ENCODE results near the gene METTL6.
"Not testable (repeated sequence)": the region's sequence is repeated elsewhere in the genome, so short reads cannot be mapped to it uniquely, and the experiment has no call there.

METTL6 gene

DNA sequence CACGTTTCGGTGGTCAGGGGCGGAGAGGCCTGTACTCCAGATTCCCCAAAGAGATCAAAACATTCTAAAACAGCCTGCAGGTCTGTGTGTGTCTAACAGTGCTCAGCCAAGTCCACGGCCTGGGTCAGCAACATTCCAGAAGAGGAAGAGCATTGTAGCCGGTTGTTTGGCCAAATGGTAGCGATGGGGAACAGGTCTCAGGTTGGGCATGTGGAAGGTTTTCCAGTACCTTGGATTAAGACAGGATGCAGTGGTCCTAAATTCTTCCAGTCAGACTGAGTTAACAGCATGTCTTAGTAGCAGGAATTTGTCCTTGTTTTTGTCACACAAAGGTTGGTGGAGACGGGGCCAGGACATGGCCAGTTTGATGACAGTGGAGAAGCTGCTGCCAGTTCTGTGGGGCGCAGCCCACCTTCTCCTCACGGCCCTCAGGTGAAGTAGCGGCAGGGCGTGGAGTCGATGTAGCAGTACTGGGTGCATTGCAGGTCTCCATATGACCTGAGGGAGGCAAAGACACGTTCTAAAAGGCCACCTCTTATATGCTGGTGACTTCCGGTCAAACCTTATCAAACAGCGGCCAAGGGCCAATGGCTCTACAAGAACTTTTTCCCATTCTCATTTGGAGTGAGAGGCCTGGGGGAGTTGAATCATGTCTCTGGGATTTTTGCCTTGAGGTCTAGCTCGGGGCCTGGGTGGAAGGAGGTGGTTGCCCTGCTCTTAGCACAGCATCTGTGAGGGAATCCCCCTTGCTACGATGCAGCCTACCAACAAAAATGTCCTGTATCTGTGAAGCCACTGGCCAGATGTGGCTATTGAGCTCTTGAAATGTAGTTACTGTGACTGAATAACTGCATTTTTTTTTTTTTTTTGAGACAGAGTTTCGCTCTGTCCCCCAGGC lies 24.1 kb upstream of the METTL6 start:
- no peak for DNase-seq (ENCODE audit: low spot score)

DNA sequence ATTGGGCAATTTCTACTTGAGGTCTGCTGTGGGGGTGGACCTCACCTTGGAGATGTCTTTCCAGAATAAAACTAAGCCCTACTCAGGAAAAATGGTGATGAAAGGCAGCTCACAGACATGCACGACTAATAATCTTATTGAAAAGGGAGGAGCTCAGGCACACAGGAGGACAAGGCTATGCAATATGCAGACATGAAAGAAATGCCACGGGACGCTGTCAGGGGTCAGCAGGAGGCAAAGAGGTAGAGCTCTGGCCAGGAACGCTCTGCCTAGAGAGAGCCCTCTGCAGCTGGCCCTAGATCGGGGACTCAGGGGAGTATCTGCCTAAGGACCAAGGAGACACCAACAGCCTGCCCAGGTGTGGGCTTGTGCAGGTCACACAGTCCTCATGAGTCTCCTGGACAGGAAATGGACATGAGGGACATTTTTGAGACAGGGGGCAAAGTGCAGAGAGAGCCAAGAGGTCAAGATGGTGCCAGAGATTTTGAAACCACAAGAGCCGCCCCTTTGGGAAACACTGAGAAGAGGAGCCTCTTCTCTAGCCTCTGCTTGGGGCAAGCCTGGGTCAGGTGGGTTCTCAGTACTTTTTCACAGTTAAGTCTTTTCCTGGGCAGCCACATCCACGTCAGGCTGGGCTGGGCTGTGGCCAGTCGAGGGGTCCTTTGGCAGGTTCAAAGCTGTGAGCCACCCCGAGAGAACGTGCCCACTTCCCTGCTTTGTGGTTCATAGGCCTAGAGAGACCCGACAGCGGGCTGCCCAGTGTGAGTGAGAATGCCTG lies 23.3 kb upstream of the METTL6 start:
- no peak for DNase-seq (ENCODE audit: low spot score)

DNA sequence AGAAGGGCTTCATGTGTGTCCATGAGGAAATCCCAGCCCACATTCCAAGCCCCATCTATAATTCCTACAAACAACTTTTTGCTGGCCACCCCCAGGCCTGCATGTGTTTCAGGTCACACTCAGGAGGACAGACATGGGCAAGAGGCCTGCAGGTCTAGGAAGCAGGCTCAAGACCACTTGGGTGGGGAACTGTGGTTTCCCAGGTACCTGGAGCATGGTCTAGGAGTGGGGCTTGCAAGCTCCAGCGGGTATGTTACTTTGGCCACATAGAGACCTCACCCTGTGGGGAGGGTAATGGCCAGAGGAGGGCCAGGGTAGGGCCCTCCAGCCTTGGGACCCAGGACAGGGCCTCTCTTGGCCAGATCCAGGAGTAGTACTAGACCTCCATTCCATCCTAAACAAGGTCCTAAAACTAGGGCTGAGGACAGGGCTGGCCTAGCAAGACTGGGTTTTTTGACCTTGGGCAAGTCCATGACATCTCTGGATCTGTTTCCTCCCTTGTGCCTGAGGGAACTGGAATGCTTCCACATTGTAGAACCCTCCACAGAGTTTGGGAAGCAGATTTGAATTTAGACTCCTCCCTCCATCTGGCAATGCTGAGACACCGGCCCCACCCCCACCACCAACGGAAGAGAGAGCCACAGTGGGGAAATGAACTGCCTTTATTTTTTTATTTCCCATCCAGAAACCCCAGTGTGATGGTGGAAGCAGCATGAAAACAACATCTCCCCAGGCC lies 22.3 kb upstream of the METTL6 start:
- no peak for DNase-seq (ENCODE audit: low spot score)

DNA sequence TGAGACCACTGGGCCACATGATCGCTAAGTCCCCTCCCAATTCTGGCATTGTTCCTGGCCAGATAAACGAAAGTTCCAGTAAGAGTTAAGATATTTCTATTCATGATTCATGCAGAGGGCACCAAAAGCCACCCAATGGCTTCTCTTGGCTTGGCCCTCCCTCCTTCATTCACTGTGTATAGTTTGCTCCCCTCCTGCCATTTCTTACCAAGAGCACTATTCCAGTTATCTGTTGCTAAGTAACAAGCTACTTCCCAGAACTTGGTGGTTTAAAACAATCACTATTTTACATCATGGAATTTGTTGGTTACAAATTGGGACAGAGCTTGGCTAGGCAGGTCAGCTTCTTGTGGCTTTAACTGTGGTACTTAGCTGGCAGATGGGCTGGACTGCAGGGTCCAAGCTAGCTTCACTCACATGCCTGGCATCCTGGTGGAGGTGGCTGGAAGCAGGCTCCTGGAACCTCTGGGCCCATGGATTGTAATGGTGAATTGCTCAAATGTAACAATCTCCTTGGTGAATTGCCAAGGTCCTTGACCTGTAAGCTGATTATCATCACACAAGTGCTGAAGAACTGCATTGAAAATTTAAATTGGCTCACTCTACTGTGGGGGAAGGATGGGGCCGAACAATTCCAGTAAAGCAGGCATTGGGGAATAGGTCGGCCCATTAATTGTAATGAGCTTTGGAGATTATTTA lies 16.6 kb upstream of the METTL6 start:
- no peak for DNase-seq (ENCODE audit: low spot score)

DNA sequence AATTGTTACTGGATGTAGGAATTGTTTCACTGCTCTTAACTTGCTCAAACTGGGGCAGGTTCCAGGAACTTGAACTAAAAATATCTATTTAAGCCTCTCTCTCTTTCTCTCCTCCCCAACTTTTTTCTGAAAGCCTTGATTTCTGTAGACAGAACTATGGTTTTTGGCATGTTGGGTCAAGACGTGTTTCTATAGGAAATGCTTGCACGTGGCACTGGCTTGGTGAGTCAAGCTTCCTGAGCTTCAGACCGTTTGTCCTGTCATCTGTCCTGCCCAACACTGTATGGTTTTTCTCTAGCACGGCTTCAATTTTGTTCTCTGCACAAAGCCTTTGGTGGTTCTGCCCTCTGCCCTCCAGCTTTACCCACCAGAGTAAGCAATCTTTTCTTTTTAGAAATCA lies 13.5 kb upstream of the METTL6 start:
- no peak for DNase-seq (ENCODE audit: low spot score)

DNA sequence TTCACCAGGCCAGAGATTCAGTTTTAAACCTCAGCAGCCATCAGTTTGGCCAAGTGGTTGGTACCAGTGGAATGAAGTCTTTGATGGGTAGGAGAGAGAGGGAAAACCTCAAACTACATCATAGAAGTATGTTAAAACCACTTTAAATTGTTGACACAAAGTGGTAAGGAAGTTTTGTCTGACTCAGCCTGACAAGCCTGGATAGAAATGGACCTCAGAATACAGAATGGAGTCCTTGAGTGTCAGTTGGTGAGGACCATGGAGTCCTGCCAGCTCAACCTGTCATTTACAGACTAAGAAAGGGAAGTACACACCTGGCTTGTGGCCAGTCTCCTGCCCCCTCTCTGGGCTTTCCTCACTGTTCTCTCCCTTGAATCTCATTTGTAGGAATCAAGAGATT lies 12.1 kb upstream of the METTL6 start:
- no peak for DNase-seq (ENCODE audit: low spot score)

DNA sequence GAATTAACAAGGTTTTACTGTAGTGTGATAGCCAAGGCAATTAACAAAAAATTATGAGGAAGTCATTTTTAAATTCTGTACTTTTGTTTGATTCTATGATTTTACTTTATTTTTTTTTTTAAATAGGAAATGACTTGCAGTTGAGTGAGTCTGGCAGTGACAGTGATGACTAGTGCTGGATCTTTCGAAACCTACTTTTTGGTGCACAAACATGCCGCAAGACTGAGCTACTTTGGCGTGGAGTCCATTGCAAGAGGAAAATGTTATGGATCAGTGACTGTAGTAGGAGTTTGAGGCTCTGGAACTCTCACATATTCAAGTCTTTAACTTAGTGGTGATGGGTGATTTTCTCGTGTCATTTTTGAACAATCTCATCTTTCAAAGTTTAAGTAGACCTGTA lies 11.6 kb upstream of the METTL6 start:
- no peak for DNase-seq (ENCODE audit: low spot score)

DNA sequence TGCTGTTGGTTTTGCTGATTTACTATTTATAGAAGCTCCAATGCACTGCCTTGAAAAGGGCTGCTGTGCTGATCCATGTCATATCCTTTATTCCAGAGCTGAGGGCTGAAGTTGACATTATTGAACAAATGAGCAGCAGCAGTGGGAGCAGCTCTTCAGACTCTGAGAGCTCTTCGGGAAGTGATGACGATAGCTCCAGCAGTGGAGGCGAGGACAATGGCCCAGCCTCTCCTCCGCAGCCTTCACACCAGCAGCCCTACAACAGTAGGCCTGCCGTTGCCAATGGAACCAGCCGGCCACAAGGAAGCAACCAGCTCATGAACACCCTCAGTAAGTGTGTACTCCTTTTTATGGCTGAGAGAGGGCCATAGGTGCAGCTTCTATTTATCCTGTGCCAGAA lies 8.9 kb upstream of the METTL6 start:
- DNase-seq (ENCODE audit: low spot score) = no peak

DNA sequence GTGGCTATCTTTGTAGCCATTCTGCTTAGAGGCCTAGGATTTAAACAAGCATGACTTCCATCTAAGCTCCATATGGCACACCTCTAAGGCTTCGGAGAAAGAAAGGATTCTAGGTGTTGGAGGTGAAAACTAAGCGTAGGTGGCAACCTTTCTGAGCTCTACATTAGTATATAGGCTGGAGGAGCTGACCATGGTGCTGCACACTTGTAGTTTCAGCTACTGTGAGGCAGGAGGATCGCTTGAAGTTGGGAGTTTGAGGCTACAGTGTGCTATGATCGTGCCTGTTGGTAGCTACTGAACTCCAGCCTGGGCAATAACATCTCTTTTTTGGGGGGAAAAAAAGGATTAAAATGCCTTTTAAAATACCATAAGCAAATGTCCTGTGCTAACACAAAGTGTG lies 7.4 kb upstream of the METTL6 start:
- no peak for DNase-seq (ENCODE audit: low spot score)

DNA sequence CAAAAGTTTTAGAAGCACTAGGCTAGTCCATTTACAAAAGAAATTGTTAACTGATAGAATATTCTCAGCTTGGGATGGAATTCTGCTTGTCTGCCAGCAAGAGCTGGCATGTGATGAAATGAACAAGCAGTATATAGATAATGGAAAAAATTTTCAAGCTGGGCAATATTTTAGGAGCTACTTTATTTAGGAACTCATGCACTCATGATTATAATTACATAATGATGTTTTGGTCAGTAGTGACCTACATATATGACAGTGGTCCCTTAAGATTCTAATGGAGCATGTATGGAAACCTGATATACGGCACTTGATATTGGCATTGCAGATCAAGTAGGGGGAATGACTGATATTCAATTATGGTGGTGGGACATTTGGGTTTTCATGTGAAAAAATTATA lies 6.2 kb upstream of the METTL6 start:
- DNase-seq (ENCODE audit: low spot score) = no peak

DNA sequence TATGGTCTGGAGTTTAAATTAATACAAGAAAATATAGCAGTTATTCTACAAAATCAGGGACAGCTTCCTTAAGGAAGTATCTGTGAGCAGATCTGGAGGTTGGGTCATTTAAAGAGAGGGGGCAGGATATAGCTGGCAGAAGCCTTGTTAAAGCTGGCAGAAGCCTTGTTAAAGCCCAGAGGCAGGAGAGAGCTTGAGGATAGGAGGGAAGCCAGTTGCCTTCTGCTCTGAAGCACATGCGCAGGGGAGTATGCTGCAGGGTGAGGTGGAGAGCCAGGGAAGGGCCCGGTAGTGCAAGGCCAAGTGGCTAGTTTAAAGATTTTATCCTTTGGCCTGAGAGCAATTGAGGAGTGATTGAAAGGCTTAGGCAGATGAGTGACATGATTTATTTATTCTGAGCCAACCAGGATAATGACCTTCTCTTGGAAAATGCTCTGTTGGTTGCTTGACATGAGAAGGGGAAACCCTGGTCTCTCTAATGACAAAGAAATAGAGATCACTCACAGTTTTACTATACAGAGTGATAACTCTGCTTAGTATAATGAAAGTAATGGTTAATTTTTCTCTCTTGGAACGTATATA lies 4.0 kb upstream of the METTL6 start:
- DNase-seq (ENCODE audit: low spot score) = no peak

DNA sequence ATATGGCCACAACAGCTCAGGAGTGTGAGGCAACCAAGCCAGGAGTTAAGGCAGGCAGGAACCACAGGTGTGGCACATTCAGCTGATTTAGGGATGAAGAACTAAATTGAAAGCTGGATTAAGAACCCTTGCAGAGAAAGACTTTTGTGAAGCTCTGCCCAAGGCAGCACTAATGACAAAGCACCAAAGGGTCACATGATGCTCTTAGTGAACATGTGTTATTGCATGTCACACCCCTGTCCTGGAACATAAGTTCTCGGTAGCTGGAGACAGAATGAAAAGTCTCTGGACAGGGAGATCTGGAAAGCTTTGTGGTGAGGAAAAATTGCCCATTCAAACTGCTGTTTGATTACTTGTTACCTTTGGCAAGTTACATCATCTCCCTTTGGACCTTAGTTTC lies 3.3 kb upstream of the METTL6 start:
- no peak for DNase-seq (ENCODE audit: low spot score)

DNA sequence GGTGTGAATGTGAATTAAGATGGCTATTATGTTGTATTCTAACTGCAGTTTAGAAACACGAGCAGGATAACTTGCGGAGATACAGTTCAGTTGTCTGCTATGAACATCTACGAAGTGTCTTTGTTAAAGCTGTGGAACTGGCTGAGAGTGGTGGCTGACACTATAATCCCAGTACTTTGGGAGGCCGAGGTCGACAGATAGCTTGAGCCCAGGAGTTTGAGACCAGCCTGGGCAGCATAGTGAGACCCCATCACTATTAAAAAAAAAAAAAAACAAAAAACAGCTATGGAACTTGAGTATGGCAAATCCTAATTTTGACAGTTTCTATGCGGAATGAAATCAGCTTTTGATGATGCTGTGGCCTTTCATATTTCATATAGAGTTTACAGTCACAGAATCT lies 1.7 kb upstream of the METTL6 start:
- no peak for DNase-seq (ENCODE audit: low spot score)

DNA sequence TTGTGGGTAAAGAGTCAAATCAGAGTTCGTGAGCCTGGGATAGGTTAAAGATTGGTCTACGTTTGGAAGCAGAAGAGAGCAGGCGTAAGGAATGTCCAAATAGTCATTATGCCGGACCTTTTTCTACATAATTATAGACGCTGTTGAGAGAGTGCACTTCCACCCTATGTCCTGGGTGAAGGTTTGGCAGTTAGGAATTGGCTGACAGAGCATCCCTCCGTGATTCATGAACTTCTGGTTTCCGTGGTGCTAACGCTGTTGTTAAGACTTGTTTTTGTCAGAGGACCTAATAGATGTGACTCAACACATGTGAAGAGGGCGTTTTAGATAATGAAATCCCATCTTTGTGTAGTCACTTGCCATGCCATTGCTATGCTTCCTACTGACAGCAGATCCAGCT lies 1.2 kb upstream of the METTL6 start:
- peak; percentile 64 for DNase-seq (ENCODE audit: low spot score)

DNA sequence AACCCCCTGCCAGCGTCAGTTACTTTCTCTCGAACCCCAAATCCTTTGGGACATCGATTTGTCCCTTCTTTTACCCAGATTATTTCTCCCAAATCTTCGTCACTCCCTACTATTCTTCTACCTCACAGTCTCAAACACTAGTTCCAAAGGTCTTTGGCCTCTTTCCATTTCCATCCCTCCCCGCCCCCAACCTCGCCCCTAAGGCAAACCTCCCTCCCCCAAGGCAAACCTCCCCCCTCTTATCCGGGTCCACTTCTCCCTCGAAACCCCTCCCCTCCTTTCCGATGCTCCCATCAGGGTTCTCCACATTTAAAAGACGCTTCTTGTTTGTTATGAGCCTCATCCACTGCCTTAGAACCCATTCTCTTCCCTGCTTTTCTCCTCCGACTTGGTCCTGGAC lies 637 bp upstream of the METTL6 start:
- no peak for DNase-seq (ENCODE audit: low spot score)

DNA sequence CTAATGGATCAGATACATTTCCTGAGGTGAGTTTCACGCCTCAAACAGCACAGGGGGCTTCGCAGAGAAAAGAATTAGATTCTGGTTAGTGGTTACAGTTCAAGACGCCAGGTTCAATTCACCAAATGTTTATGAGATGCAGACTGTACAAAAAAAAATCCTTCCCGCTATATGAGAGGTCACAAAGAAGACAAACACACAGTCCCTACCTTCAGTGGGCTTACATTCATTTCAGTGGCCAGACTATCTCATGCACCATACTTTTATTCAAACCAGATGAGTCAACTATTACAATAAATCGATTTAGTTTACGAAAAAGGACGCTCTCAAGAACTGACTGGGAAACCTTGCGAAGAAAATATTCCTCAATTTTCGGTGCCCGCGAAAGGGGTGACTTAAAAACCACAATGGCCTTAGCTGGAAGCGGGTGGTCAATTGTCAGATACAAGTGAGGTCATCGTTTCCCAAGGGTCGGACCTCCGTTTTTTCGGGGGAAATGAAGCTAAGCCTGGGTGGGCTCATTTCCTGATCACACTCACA lies 695 bp downstream of the METTL6 start:
- DNase-seq (ENCODE audit: low spot score) = no peak

DNA sequence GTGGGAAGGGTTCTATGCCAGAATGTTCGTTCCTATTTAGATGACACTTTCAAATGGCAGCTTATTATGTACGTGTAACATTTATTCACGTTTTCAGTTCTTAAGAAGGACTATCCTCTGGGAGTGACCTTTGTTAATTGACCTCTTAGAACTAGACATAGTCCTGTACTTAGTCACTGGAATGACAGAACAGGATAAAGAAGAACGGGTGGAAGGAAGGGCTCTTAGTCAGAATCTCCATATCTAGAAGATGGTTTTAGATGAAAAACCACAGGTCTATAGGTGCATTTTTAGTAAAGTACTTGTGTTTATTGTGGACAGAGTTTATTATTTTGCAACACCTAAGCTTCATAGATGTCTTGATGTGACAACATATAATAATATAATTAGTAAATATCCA lies 6.5 kb downstream of the METTL6 start:
- DNase-seq (ENCODE audit: low spot score) = peak; percentile 31

DNA sequence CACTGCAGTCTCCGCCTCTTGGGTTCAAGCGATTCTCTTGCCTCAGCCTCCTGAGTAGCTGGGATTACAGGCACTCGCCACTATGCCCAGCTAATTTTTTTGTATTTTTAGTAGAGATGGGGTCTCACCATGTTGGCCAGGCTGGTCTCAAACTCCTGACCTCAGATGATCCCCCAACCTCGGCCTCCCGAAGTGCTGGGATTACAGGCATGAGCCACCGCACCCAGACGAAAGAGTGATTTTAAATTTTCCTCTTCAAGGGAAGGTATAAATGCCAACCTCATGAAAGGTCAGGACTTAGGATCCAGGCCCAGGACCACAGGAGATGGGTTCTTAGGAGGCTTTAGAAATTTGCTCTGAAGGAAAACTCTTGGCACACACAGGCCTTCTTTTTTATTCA lies 16.4 kb downstream of the METTL6 start:
- DNase-seq (ENCODE audit: low spot score) = not testable (repeated sequence)

DNA sequence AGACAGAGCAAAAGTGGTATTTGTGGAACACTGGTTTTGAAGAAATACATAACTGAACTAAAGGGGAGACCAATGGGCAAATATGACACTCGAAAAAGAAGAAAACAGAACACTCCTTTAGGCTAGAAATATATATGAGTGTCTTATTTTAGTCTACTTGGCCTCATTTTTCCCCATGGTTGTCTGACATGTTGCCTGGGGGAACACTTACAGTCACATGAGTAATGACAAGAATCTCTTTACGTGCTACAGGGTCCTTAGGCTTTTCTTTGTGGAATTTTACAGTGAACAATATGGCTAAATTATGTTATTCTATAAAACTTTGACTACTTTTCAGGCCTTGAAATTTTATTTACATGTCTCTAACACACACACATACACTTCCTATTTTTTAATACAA lies 17.6 kb downstream of the METTL6 start:
- DNase-seq (ENCODE audit: low spot score) = no peak

DNA sequence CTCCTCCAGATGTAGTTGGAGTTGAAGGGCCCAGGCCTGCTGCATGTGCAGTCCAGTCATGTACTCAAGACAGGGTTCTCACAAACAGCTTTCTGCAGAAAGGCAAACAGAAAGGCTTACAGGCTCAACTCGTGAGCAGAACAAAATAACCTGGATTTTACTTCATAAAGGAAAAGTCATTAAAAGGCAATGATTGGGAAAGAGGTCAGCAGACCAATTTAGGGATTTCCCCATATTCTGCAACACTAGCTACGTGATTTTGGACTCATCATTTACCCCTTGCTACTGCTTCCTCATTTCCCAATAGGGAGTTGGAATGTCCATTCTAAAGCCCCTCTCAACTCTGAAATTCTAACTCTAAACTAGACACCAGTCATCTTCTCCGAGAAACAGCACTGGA lies 18.1 kb downstream of the METTL6 start:
- DNase-seq (ENCODE audit: low spot score) = no peak

DNA sequence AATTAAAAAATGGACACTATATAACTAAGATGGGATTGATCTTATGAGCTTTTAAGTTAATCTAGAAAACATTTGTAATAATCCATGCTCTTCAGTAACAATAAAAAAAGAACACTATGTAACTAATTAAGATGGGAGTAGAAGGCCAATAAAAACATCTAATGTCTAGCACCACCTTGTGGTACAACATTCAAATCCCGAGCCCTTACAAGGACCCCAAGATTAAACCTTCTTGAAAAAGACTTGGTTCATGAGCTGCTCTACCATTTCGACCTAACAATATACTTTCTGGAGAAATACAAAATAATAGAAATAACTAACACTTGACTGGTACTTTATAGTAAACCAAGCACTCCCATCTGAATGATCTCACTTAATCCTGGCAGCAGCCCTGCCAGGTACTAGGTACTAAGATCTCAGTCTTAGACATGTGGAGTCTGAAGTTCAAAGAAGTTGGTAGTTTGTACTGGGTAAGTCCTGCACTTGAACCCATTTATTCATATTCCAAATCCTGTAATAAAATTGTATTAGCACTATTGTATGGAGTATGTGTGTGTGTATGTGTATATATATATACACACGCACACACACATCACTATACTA lies 21.8 kb downstream of the METTL6 start:
- DNase-seq (ENCODE audit: low spot score) = peak; percentile 24
